ENCODE measurements around the gene C1RL.

C1RL gene

DNA sequence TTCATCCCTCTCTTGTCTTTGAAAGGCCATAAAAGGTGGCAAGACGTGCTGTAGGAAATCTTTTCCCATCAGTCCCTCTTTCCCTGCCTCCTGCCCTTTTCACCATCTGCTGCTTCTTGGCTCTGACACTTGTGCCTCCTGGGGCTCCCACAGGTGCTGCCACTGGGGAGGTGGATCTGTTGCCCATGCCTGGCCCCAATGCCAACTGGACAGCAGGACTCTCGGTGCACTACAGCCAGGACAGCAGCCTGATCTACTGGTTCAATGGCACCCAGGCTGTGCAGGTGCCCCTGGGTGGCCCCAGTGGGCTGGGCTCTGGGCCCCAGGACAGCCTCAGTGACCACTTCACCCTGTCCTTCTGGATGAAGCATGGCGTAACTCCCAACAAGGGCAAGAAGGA lies 27.7 kb upstream of the C1RL start:
- no peak for DNase-seq

DNA sequence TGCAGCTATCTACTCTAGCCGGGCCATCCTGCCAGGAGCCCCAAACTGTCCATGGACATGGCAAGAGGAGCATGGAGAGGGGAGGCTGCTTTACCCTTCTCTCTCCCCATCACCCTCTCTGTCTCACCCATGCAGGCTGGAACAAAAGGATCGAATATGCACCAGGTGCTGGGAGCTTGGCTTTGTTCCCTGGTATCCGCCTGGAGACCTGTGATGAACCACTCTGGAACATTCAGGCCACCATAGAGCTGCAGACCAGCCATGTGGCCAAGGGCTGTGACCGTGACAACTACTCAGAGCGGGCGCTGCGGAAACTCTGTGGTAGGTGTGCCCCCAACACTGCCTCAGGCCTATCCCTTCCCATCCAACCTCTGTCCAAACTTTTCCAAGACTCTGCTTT lies 27.1 kb upstream of the C1RL start:
- no peak for DNase-seq

DNA sequence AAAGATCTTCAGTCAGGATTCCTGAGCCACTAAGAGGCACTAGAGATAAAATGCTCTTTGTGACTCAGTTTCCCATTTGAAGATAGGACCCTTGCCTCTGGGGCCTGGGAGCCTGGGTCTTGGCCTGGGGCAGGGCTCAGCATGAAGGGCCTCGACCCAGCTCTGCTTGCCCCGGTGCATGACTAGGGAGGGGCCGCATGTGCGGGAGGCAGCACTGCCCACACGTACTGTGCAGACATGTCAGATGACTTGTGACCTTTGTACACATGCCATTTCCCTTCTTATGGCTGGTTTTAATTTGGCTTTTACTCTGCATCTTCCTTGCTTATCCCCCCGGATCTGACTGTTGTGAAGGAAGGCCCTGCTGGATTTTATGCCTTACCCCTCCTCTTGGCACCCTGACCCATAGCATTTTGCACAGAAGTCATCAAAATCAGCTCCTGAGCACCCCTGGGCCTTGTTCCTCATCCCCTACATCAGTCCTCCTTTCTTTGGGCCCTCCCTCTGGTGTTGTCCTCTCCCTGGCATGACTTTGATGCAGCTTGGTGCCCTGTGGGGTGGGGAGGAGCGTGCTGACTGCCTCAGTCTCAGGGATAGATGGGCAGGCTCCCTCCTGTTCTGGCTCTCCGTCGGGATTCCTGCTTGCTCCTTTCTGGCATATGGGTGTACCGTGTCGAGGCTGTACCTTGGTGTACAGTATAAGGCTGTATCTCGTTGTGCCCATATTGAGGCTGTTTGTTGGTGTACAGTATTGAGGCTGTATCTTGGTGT lies 25.6 kb upstream of the C1RL start:
- no peak for DNase-seq

DNA sequence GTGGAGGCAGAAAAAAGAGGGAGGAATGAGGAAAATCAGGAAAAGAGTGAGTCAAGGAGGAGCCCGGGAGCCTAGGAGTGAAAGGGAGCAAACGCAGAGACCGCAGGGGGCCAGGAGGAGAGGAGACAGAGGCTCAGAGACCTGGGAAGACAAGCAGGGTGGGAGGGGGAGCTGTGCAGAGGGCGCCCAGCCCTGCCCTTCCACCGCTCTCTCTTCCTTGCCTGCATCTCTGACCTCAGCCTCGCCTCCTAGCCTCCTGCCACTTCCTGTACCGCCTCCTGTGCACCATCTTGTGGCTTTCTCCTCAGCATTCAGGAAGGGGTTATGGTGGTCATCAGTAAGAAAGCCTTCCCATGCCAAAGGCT lies 22.5 kb upstream of the C1RL start:
- DNase-seq, result no peak

DNA sequence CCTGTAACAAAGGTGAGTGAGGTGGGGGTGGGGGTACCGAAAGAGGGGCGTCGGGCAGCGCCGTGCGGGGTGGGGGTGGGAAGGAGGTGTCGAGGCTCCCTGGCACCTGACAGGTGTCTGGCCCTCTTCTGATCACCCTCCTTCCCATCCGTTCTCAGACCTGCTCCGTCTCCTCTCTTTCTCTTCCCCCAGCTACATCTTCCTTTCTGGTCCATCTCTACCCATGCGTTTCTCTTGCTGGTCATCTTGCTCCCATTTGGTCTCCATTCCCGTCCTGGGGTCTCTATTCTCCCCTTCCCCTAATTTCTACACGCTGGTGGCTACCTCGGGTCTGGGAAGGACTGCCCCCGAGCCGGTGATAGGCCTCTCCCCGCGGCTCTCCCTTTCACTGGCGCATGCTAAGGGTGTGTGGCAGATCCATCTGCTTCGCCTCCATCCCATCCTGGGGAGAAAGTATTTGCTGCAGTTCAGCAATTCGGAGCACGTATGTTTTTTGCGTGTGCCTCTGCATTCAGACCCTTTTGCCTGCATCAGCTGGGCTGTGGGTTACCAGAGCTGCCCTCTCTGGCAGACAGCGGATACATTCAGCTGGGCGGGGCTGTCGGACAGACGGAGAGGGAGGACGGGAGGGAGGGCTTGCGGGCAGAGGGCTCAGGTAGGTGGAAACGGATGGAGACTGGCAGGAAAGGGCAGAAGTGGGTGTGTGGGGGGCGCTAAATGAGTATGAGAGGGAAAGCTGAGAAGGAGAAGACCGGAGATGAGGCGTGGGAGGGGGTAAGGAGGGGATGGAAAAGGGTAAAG lies 21.9 kb upstream of the C1RL start:
- DNase-seq, result peak; percentile 45

DNA sequence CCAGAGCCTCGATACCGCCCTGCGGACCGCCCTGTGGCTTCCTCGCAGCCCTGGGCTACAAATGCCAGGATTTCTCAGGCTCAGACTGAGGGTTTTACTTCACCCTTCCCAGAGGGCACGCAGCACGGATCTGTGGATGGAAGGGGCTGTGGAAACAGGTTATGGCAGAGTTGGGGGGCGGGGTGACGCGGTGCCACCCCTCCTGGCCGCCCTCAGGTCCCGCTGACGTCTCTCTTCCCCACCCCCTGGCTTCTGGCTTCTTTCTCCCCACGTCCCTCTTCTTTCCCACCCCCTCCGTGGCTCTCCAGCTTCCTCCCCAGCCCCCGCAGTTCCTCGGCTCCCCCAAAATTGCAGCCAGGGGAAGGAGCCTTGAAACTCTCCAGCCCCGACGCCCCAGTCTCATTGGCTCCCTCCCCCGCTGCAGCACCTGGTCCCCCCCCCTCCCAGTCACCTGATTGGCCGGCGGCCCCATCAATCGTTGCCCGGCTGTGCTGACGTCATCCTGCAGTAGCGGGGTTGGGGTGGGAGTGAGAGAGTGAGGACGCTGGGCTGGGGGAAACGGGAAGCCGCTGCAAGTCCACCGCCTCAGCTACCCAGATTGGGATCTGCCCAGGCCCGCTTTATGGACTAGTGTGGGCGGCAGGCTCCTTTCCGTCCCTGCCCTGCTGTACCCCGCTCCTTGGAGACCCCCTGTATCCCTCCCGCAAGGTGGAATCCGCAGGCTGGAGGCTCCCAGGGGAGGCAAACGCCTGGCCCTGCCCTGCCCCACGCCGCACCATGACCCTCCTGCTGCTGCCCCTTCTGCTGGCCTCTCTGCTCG lies 21.1 kb upstream of the C1RL start, which contains the start of gene CLSTN3:
TSS of gene CLSTN3 (plus strand) at position 500 of the 820 bp plus-strand sequence. CDS start at position 778, 278 bp downstream.
- DNase-seq, result peak; percentile 59

DNA sequence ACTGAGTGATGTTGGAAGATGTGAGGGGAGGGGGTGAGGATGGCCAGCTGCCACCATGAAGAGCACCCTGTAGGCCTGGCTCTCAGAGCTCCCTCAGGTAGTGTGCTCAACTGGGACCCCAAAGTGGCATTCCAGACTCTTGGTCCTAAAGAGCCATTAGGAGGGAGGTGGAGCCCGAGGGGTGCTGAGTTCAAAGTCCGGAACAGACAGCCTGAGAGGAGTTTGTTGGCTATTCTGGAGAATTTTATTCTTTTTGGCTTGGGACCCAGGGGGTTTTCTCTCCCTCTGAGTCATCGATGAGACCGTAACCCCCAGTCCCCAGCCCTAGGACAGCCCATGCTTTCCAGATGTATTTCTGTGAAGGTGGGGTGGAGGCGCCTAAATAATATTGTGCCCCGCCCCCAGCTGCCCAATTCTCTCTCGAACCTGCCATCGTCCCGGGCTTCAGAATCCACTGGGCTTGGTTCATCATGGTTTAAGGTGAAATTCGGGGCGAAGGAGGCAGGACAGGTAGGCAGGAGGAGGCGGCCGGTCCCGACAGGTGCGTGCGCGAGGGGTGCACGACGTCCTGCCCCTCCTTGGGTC lies 20.4 kb upstream of the C1RL start:
- no peak for DNase-seq

DNA sequence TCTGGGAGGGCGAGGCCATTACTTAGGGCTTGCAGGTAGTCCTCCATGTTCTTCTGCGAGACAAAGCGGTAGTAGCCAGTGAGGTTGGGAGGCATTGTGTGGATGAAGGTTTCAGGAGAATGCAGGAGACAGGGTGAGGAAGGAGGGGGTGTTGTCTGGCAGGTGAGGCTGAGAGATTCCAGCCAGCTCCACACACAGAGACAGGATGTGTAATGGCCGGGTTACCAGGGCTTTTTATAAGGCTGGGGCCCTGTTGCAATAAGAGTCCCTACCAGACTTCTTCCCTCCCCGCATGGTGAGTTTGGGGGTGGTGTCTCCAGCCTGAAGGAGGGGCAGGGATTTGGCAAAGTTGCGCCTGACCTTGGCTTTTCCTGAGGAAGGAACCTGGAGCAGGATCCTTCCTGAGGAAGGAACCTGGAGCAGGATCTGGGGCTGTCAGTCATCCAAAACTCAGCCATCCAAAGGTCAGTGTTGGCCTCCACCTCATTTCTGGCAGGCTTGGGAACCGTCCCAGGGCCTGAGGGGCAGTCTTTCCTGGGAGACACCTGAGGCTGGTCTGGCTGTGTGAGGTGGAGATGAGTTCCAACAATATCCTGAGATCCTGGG lies 19.8 kb upstream of the C1RL start, which contains the start of gene RBP5:
TSS of gene RBP5 (minus strand) at position 209 of the 606 bp plus-strand sequence. CDS start at position 95, 114 bp downstream.
- DNase-seq, result no peak

DNA sequence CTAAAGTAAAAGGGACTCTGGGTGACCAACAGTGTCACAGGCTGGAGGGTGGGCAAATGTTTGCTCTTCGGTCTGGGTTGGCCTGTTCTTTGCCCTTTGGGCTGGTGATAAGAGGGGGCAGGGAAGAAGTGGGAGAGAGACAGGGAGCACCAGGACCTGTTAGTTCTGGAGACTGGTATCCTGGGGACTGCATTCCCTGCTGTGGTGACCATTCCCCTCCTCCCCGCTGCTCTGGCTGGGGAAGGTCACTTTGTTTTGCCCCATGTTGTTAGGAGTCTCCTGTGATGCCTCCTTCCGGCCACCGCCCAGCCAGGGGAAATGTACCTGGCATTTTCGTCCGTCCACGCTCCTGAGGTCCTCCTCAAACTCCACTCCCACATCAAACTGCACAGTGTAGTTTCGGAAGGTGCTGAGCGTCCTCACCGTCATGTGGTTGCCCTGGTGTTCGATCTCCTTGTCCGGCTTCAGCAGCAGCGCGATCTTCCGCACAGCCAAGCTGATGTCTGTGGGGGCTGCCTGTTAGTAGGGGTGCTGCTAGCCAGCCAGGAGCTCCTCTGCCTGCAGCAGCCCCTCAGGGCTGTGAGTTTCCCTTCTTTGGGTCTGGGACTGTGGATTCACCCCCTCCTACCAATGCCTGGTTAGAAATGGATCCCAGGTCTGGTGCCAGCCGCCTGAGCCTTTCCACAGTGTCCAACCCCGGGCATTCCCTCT lies 19.1 kb upstream of the C1RL start:
- DNase-seq, result no peak

DNA sequence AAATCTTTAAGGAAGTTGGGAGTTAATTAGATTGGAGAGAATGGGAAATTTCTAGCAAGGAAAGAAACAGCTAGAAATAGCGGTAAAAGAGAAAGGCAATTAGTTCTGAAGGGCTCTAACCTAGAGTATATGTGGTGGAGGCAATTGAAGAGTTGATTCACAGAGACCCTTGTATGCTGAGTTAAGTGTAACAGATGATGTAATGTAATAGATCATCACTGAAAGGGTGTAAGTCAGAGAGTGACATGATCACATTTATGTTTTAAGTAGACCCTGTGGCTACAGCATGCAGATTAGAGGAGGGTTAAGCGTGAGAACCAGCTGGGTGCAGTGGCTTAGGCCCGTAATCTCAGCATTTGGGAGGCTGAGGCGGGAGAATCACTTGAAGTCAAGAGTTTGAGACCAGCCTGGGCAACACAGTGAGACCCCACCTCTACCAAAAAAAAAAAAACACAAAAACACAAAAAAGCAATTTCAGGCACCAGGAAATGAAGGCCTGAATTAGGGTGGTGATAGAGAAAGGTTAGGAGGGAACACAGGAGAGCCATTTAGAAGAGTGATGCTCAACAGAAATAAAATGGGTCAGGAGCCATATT lies 16.7 kb upstream of the C1RL start:
- no peak for DNase-seq

DNA sequence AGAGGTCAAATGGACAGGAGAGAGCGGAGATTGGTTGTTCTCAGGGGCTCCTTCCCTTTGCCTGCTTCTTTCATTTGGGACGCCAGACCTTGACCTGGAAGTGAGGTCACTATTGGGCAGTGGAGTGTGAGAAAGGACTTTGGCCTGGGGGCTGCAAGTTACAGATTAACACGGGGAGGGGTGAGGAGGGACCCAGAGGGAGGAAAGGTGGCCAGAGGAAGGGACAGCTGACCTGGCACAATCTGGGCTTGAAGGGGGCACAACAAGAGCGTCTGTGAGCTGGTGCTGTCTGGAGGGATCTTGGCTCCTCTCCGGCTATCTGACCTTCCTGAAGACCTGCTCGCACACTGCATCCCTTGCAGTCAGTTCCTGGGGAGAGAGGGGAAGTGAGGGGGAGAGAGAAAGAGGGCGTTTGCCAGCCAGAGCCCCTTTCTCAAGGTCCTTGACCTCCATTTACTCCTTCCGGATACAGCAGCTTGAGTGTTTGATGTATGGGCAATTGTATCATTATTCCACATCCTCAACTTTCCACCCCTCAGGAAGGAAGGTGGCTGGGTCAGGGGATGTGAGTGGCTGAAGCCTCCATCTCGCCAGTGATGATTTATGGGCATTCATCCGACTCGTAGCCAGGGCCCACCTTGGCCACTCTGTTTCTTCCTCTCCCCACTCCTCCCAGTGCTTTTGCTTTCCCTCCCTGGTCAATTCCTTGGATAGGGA lies 14.9 kb upstream of the C1RL start:
- no peak for DNase-seq

DNA sequence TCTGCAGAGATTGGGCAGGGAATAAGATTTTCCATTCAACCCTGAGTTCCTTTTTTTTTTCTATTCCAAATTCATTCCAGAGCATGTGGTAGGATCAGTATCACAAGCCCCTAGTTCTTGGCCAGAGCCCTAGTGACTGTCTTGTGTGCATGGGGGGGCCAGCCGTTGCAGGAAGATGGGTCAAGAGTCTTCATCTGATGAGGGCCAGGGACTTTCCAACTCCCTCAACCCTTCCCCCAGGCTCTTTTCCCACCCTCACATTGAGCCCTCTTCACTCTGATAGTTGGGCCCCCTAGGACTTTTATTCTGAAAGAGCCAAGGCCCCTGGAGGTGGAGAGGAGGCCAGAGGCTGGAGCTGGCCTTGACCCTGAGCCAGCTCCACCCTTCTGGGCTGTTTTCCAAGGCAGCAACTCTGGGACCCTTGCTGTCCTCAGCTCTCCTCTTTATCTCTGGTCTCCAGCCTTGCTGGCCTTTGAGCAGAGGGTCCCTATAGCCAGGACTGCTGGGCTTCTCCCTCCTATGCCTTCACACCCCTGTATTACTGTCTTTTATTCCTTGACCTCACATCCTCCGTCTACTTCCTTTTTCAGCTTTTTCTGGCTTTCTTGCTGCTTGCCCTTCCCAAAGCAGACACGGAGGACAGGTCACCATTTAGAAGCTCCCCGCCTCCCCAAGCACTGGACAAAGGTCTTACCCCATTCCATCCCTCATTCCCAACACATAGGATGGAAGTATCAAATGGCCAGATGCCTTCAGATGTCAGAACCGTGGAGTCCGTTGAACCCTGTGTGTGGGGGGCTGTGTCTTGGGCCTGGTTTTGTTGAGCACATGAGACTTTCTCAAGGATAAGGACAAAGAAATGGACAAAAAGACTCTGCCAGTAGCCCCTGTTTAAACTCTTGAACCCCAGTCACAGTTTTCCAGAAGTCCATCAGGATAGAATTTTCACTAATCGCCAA lies 14.1 kb upstream of the C1RL start:
- no peak for DNase-seq

DNA sequence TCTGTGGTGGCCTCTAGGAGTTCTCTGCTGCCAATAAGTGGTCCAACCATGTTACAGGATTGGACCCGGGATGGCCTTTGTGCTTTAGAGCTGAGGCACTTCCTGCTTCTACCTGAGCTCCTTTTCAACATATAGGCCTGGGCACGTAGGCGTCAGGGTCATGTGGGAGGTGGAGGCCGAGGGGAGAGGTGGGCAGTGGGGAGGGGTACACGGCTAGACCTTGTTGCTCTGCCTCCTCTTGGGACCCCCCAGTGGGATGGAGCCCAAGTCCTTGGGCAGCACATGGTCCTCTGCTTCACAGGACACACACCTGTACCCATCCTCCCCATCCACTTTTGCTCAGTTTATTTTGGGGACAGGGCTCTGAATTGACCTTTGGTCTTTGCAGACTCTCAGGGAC lies 12.3 kb upstream of the C1RL start:
- DNase-seq, result no peak

DNA sequence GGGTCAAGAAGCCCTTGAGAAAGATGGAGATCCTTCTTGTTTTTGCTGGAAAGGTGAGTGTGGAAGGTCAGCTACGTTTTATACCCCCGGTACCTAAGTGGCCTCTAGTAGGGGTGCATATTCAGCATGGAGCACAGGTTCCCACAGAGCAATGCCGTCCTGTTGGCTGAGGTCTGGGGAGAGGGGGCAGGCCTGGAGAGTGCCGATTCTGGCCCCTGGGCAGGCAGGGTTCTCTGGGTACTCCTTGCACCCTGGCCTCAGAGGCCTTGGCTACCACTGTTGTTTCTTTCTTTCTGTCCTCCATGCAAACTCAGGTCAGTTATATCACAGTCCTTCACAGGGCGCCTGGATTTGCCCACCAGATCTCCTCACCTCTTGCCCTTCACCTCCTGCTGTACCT lies 11.2 kb upstream of the C1RL start:
- DNase-seq, result no peak

DNA sequence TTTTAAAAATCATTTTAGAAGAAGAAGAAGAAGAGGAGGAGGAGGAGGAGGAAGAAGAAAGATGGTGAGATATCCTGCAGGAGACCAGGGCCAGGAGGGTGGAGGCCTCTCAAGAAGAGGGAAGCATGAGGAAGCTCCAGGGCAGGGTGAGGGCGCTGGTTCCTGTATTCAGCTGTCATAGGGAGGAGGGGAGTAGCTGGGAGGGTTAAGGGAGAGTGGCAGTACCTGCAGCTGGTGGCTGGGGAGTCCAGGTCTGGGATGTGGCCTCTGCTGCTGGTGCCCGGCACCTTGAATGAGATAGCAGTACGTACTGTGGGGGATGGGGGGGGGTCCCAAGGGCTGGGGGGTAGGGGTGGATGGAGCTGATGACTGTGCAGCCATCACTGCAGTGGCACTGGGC lies 9.9 kb upstream of the C1RL start:
- no peak for DNase-seq

DNA sequence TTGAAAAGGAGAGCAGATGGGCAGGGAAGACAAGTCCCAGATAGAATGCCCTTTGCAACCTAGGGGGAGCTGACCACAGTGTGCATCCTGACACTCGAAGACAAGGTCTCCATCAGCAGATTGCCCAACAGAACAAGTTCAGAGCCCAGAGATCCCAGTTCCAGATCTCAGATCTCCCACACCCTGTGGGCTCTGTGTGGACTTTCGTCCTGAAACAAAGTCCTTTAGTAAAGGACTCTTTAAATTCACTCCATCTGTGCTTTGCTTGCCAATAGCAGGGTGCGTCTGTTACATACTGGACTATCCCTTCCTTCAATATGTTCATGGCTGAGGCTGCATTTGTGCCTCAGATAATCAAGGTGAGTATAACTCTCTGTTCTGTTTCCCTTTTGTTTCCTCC lies 8.7 kb upstream of the C1RL start:
- DNase-seq, result no peak

DNA sequence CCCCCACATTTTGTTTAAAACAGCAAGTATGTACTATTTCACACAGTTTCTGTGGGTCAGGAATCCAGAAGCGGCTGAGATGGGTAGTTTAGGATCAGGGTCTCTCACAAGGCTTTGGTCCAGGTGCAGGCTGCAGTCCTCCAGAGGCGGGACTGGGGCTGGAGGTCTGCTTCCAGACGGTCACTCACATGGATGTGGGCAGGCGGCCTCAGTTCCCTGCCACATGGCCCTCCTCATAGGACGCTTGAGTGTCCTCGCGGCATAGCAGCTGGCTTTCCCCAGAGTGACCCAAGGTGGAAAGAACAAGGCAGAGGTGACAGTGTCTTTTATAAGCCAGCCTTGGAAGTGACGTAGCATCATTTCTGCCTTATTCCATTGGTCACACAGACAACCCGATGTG lies 7.9 kb upstream of the C1RL start:
- no peak for DNase-seq

DNA sequence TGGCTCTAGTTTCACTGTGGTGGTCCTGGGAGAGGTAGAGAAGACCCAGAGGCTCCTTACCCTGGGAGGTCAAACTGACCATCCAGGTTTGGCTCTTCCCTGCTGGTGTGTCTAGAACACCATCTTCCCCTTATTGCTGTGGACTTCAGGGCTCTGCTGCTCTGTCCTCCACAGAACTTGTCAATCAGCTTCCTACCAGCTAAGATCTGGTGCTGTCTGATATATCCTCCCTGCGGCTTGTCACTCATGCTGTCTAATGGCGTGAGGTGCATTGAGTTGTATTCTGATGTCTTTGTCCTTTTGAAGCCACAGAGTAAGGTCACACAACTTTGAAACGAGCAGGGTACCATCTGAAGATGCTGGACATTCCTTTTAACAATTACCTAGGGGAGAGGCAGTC lies 7.2 kb upstream of the C1RL start:
- no peak for DNase-seq

DNA sequence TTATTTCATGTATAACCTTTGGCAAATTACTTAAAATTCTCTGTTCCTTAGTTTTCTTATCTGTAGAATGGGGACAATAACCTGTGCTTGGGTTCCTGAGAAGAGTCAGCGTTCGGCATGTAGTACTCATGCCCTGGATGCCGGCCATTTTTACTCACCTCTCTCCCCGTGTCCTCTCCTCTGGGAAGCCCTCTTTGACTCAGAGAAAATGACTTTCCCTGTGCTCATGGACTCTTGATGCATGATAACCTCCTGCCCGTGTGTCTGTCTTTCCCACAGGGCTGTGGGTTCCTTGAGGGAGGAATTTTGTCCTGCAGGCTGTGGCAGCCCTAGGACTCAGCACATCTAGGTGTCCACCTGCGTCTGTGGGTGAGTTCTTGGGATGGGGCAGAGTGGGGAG lies 5.8 kb upstream of the C1RL start:
- DNase-seq, result no peak

DNA sequence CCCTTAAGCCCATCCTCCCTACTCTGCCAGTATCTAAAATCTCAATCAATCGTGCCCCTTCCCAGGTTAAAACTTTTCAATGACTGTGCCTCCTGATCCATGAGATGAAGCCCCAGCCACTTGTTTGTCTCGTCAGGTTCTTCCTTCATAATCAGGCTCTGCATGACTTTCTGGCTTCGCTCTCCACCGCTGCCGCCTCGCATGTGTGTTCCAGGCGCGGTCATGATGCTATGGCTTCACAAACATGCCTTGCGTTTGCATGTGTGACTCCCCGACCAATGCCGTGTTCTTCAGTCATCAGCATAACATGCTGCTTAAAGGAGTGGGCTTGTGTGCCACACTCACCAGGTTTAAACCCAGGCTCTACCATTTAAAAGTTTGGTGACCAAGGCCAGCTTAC lies 5.0 kb upstream of the C1RL start:
- DNase-seq, result no peak
